ENCODE measurements around the gene NOX4.

- TF ChIP-seq CTCF (IDR thresholded peaks at IDR 0.05) (no peak), POLR2AphosphoS5 (IDR thresholded peaks at IDR 0.05) (no peak)
Measured at GRCh38 chr11:89405629-89406028, 85.5 kb downstream of the NOX4 start.

All from stomach (tissue), 4 donors.